Activated CD8-positive, alpha-beta T cell treated with anti-CD3 and anti-CD28 coated beads for 36 hours (primary cell): ENCODE results near the gene SHISA5. TPM values are rescaled to one million over a fixed set of nuclear protein-coding genes. Genes with fewer than 3 reads are reported as not detected.

Experiments used
- ATAC-seq: fragments of 200-7000 bp; cut with Tn5 transposase; one replicate; pipeline ENCODE4 v1.10.0; 2021; ENCODE audit warnings: mild to moderate bottlenecking, moderate library complexity
- CTCF ChIA-PET: fragments of 350-600 bp; sonication (Branson Sonifier 250); formaldehyde crosslinking; loops from one replicate; lab custom pipeline; 2021; ENCODE audit warnings: antibody characterized with exemption; lab: Charles Lee
- POLR2A ChIA-PET: fragments of 350-600 bp; sonication (Branson Sonifier 250); formaldehyde crosslinking; loops from one replicate; lab custom pipeline; 2021; ENCODE audit warnings: antibody characterized with exemption; lab: Charles Lee
- DNase-seq: peaks from one replicate; pipeline ENCODE4 v3.0.0-alpha.2; 2020
- H3K27ac Mint-ChIP-seq: one replicate; pipeline ENCODE4 v1.8.0; 2021; ENCODE audit warnings: mild to moderate bottlenecking, mixed read lengths
- H3K27me3 Mint-ChIP-seq: one replicate; pipeline ENCODE4 v1.8.0; 2021; ENCODE audit warnings: mixed read lengths
- H3K36me3 Mint-ChIP-seq: one replicate; pipeline ENCODE4 v1.8.0; 2021; ENCODE audit warnings: low read depth, mixed read lengths
- H3K4me1 Mint-ChIP-seq: one replicate; pipeline ENCODE4 v1.8.0; 2021; ENCODE audit warnings: low read depth, mixed read lengths
- H3K4me3 Mint-ChIP-seq: one replicate; pipeline ENCODE4 v1.8.0; 2021; ENCODE audit warnings: mild to moderate bottlenecking, moderate library complexity, mixed read lengths
- H3K9me3 Mint-ChIP-seq: one replicate; pipeline ENCODE4 v1.8.0; 2021; ENCODE audit warnings: mixed read lengths
- intact Hi-C: fragments of 100-400 bp; cut with micrococcal nuclease; formaldehyde crosslinking; loops from one replicate; pipeline ENCODE4 v1.10.0; 2022
- total RNA-seq, 2 experiments: library from RNA; stranded (reverse); gene quantifications; one replicate each; pipeline ENCODE4 v1.2.3, GENCODE V29; 2021
- TF ChIP-seq, protein P1 (sequence below): fragments of 200-600 bp; IDR thresholded peaks from one replicate; pipeline ENCODE4 v1.8.0; 2022; ENCODE audit warnings: antibody characterized with exemption, mild to moderate bottlenecking

SHISA5 gene
- total RNA-seq, 2 experiments from 2014 or later = 65.9 to 71.4 TPM

DNA sequence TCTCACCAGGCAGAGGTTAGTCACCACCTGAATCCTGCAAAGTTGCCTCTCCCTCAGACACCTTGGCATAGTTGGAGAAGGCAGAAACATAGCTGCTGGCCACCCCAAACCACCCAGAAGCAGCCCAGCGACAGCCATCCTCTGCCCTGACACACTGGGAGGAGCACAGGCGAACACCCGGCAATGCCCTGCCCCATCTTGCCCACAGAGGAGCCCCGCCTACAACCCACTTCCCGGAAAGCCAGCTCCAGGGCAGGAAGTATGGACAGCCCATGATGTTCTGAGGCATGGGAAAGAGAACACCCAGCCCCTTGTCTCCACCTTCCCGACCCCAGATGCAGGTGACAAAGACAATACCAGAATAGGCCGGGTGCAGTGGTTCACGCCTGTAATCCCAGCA lies 12.6 kb upstream of the SHISA5 start:
- Mint-ChIP-seq H3K36me3 (no peaks in the 10 kb centered on the region), H3K4me1 (peaks cover 47% of the 10 kb centered on the region), H3K4me3 (no peak overlapping the region), H3K27me3 (no peaks in the 10 kb centered on the region), H3K27ac (no peak overlapping the region), H3K9me3 (no peaks in the 10 kb centered on the region)
- intact Hi-C loops = no loop called here
- DNase-seq = no peak
- CTCF ChIA-PET = interaction anchor here (0.7 to 1.3 kb wide), 3 partner anchors 33 to 116 kb away, joined by 3 read pairs; partner anchors contain the start of gene PFKFB4
- ATAC-seq = peak; percentile 9
- TF ChIP-seq, protein P1, sequence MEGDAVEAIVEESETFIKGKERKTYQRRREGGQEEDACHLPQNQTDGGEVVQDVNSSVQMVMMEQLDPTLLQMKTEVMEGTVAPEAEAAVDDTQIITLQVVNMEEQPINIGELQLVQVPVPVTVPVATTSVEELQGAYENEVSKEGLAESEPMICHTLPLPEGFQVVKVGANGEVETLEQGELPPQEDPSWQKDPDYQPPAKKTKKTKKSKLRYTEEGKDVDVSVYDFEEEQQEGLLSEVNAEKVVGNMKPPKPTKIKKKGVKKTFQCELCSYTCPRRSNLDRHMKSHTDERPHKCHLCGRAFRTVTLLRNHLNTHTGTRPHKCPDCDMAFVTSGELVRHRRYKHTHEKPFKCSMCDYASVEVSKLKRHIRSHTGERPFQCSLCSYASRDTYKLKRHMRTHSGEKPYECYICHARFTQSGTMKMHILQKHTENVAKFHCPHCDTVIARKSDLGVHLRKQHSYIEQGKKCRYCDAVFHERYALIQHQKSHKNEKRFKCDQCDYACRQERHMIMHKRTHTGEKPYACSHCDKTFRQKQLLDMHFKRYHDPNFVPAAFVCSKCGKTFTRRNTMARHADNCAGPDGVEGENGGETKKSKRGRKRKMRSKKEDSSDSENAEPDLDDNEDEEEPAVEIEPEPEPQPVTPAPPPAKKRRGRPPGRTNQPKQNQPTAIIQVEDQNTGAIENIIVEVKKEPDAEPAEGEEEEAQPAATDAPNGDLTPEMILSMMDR = no peak
- POLR2A ChIA-PET = interaction anchor here (0.8 to 1.3 kb wide), 5 partner anchors 13 to 70 kb away, joined by 3 to 4 read pairs (median 4); partner anchors contain the start of gene ATRIP

DNA sequence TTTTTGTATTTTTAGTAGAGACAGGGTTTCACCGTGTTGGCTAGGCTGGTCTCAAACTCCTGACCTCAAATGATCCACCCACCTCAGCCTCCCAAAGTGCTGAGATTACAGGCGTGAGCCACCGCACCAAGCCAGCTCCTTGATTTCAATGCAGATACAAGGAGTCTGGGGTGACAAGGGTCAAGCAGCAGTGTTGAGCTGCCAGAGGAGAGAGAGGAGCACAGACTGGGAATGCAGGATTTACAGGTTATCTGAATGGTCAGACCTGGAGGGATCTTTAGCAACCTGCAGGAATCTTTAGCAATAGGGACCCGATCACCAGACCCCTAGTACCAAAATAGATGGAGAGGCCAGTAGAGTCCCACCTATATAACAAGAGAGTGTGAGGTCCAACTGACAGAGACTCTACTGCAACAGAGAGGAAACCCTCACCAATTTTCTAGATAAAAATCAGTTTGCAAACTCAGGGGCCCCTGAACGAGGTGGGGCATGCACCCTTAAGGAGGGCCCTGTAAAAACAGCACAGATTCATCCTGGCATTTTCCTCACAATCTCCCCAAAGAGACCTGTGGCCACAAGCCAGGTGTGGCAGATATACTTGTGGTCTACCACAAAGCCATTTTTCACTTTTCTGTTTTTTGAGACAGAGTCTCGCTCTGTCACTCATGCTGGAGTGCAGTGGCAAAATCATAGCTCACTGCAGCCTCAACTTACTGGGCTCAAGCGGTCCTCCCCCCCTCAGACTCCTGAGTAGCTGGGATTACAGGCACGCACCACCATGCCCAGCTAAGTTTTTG lies 10.7 kb upstream of the SHISA5 start:
- intact Hi-C loops = loop anchor here (5.0 kb wide), 1 partner anchor 33 kb away; no protein-coding TSS in a partner anchor
- CTCF ChIA-PET = interaction anchor here (0.9 to 1.3 kb wide), 5 partner anchors 9 to 114 kb away, joined by 3 to 5 read pairs (median 4); no protein-coding TSS in a partner anchor

DNA sequence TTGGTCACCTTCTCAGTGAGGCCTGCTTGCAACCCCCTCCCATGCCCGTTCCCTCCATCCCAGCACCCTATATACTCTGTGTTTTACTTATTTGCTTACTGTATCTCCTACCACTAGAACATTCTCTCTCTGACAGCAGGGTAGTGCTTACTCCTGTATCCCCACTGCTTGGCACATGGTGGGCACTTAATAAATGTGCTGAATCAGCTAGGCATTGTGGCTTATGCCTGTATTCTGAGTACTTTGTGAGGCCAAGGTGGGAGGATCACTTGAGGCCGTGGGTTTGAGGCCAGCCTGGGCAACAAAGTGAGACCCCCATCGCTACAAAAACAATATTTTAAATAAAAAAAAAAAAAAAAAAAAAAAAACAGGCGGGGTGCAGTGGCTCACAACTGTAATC lies 7.6 kb upstream of the SHISA5 start:
- Mint-ChIP-seq H3K4me1 (peaks cover 37% of the 10 kb centered on the region), H3K4me3 (no peak overlapping the region), H3K27me3 (no peaks in the 10 kb centered on the region), H3K27ac (no peak overlapping the region), H3K9me3 (no peaks in the 10 kb centered on the region), H3K36me3 (no peaks in the 10 kb centered on the region)
- ChIA-PET POLR2A (interaction anchor here (1.2 to 2.3 kb wide), 2 partner anchors 12 kb away, joined by 5 to 7 read pairs; no protein-coding TSS in a partner anchor), CTCF (interaction anchor here (2.3 to 2.9 kb wide), 2 partner anchors 38 to 75 kb away, joined by 7 to 14 read pairs; no protein-coding TSS in a partner anchor)
- TF ChIP-seq, protein P1 = no peak
- ATAC-seq = no peak
- DNase-seq = no peak
- intact Hi-C loops = loop anchor here (5.0 kb wide), 1 partner anchor 36 kb away; no protein-coding TSS in a partner anchor

More for the DNA sequence above, 10.7 kb upstream of the SHISA5 start:
- Mint-ChIP-seq H3K36me3 (no peaks in the 10 kb centered on the region), H3K4me1 (peaks cover 44% of the 10 kb centered on the region), H3K4me3 (no peak overlapping the region), H3K27ac (no peak overlapping the region), H3K27me3 (no peaks in the 10 kb centered on the region), H3K9me3 (no peaks in the 10 kb centered on the region)
- POLR2A ChIA-PET = interaction anchor here (0.6 to 1.5 kb wide), 2 partner anchors 11 to 34 kb away, joined by 3 to 8 read pairs; no protein-coding TSS in a partner anchor
- peak; percentile 37 for ATAC-seq
- DNase-seq = peak; percentile 46
- TF ChIP-seq, protein P1 = no peak

DNA sequence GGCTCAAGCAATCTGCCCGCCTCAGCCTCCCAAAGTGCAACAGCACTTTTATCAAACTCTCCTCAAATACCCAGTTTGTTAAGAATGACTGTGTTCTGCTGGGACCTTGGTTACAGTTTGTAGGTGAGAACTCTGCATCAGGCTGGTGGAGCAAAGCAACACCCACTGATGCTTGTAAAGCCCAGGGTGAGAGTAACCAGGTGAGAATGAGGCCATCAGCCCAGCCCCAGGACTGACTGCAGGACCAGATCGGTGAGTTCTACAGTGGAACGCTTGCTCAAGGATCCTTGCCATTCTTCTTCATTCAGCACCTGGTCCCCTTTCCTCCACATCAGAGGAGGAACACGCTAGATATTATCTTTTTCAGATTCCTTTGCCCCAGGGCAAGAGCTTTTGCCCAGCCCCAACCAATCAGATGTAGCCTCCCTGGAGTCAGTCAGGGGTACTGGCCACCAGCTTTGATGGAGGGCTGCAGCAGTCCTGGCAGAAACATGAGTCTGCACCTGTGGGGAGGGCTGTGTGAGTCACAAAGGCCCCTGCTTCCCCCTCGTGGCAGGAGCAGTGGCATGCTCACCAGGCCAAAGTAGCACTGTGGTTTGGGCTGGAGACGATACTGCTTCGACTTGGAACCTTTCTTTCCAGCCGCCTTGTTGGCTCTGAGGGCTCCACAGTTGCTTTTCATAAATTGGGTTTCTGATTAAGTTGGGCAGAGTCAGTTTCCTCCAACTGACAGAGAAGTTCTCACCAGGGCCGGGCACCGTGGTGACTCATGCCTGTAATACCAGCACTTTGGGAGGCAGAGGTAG lies 3.5 kb upstream of the SHISA5 start:
- Mint-ChIP-seq H3K27ac (peak overlapping the region; percentile 49), H3K36me3 (no peaks in the 10 kb centered on the region), H3K4me1 (peaks cover 36% of the 10 kb centered on the region), H3K27me3 (no peaks in the 10 kb centered on the region), H3K4me3 (no peak overlapping the region), H3K9me3 (no peaks in the 10 kb centered on the region)
- ATAC-seq (peak; percentile 87), DNase-seq (peak; percentile 88)
- POLR2A ChIA-PET = interaction anchor here (0.6 to 1.2 kb wide), 6 partner anchors 10 to 832 kb away, joined by 3 to 7 read pairs (median 3); no protein-coding TSS in a partner anchor
- intact Hi-C loops = loop anchor here (5.0 kb wide), 1 partner anchor 35 kb away; no protein-coding TSS in a partner anchor
- CTCF ChIA-PET = interaction anchor here (0.5 to 3.3 kb wide), 17 partner anchors 17 to 267 kb away, joined by 3 to 31 read pairs (median 4); partner anchors contain the start of genes ATRIP, SLC26A6 and ZNF589
- TF ChIP-seq, protein P1 = peak; percentile 57
